Neural progenitor cell (in vitro differentiated cells): ENCODE results near the gene ELAVL4. TPM values are rescaled to one million over a fixed set of nuclear protein-coding genes. Genes with fewer than 3 reads are reported as not detected.

Source experiments
- DNase-seq: peaks from one replicate; pipeline ENCODE4 v3.0.0-alpha.2; 2016; ENCODE audit warnings: low spot score
- H2AFZ ChIP-seq: fragments of 200-600 bp; sonication (generic); replicated peaks from 2 replicates; pipeline ENCODE4 v1.6.1; 2016; ENCODE audit warnings: antibody characterized with exemption
- H3F3A ChIP-seq: fragments of 200-600 bp; sonication (generic); 2 replicates; pipeline ENCODE4 v1.6.1; 2016; ENCODE audit warnings: antibody characterized with exemption, low read depth
- H3K27ac ChIP-seq: fragments of 200-600 bp; sonication (generic); 2 replicates; pipeline ENCODE4 v1.5.1; 2016; ENCODE audit warnings: mild to moderate bottlenecking
- H3K27me3 ChIP-seq: fragments of 200-600 bp; sonication (generic); 2 replicates; pipeline ENCODE4 v1.6.1; 2016; ENCODE audit warnings: mild to moderate bottlenecking, moderate library complexity
- H3K36me3 ChIP-seq: fragments of 200-600 bp; sonication (generic); 2 replicates; pipeline ENCODE4 v1.5.1; 2016
- H3K4me1 ChIP-seq: fragments of 200-600 bp; sonication (generic); 2 replicates; pipeline ENCODE4 v1.6.1; 2016; ENCODE audit warnings: mixed run types
- H3K4me2 ChIP-seq: fragments of 200-600 bp; sonication (generic); 2 replicates; pipeline ENCODE4 v1.6.1; 2016
- H3K4me3 ChIP-seq: fragments of 200-600 bp; sonication (generic); 2 replicates; pipeline ENCODE4 v1.5.1; 2016
- H3K79me2 ChIP-seq: fragments of 200-600 bp; sonication (generic); 2 replicates; pipeline ENCODE4 v1.6.1; 2016; ENCODE audit warnings: low read depth
- H3K9ac ChIP-seq: fragments of 200-600 bp; sonication (generic); 2 replicates; pipeline ENCODE4 v1.6.1; 2016
- H3K9me3 ChIP-seq: fragments of 200-600 bp; sonication (generic); 2 replicates; pipeline ENCODE4 v1.5.1; 2016; ENCODE audit warnings: low read depth
- H4K20me1 ChIP-seq: fragments of 200-600 bp; sonication (generic); 2 replicates; pipeline ENCODE4 v1.6.1; 2016; ENCODE audit warnings: low read depth
- H3K27ac Mint-ChIP-seq: 3 replicates; pipeline ENCODE4 v1.8.0; 2021; ENCODE audit warnings: mixed read lengths
- H3K27me3 Mint-ChIP-seq: 2 replicates; pipeline ENCODE4 v1.8.0; 2022; ENCODE audit warnings: low read depth, mild to moderate bottlenecking, inconsistent platforms, moderate library complexity, mixed read lengths; ENCODE audit not compliant: insufficient read depth
- H3K36me3 Mint-ChIP-seq: 3 replicates; pipeline ENCODE4 v1.8.0; 2021; ENCODE audit warnings: mixed read lengths
- H3K4me1 Mint-ChIP-seq: 3 replicates; pipeline ENCODE4 v1.8.0; 2021; ENCODE audit warnings: mixed read lengths
- H3K4me3 Mint-ChIP-seq: 3 replicates; pipeline ENCODE4 v1.8.0; 2021; ENCODE audit warnings: mild to moderate bottlenecking, moderate library complexity, mixed read lengths
- H3K9me3 Mint-ChIP-seq: 3 replicates; pipeline ENCODE4 v1.8.0; 2020; ENCODE audit warnings: mixed read lengths
- CTCF ChIP-seq: fragments of 200-600 bp; sonication (generic); IDR thresholded peaks from 2 replicates; pipeline ENCODE4 v1.5.1; 2017; ENCODE audit warnings: antibody characterized with exemption, mild to moderate bottlenecking
- EZH2 ChIP-seq: fragments of 200-600 bp; sonication (generic); IDR thresholded peaks from 2 replicates; pipeline ENCODE4 v1.6.1; 2017; ENCODE audit warnings: antibody characterized with exemption, mild to moderate bottlenecking, moderate library complexity
- EZH2phosphoT487 ChIP-seq: fragments of 200-600 bp; sonication (generic); IDR thresholded peaks from 2 replicates; pipeline ENCODE4 v1.6.1; 2017; ENCODE audit warnings: antibody characterized with exemption
- total RNA-seq: library from RNA; depleted of rRNA; stranded (reverse); fragments of >200 nt; gene quantifications from 2 replicates; pipeline ENCODE4 v1.2.3, GENCODE V29; 2015; ENCODE audit warnings: low replicate concordance

The ELAVL4 gene
- total RNA-seq, 1 donor from 2014 or later, result not detected

GRCh38 chr1:50193002-50193401 lies 84.3 kb downstream of the ELAVL4 start:
- DNase-seq, result no peak
- Histone ChIP-seq H4K20me1 (no peaks in the 10 kb centered on the region), H3K27me3 (no peaks in the 10 kb centered on the region), H3K4me3 (no peak overlapping the region), H3K9me3 (no peaks in the 10 kb centered on the region), H3K27ac (no peak overlapping the region), H3K79me2 (no peaks in the 10 kb centered on the region), H3K4me1 (no peaks in the 10 kb centered on the region), H3K36me3 (no peaks in the 10 kb centered on the region), H3F3A (no peaks in the 10 kb centered on the region), H3K9ac (no peak overlapping the region), H2AFZ (no peak overlapping the region), H3K4me2 (no peak overlapping the region)
- Mint-ChIP-seq H3K4me3 (no peak overlapping the region), H3K4me1 (peaks cover 4% of the 10 kb centered on the region), H3K36me3 (no peaks in the 10 kb centered on the region), H3K27me3 (peaks cover 2% of the 10 kb centered on the region), H3K9me3 (no peaks in the 10 kb centered on the region), H3K27ac (no peak overlapping the region)
- TF ChIP-seq EZH2phosphoT487, result no peak
- TF ChIP-seq EZH2, result no peak
- no peak for TF ChIP-seq CTCF

- no peak overlapping the region for H2AFZ ChIP-seq
- H3K4me3 ChIP-seq, result no peak overlapping the region
- no peaks in the 10 kb centered on the region for H3K36me3 ChIP-seq
- H3K4me1 ChIP-seq, result no peaks in the 10 kb centered on the region
- no peak for DNase-seq
- H3K9me3 Mint-ChIP-seq, result no peaks in the 10 kb centered on the region
- no peak overlapping the region for H3K27ac Mint-ChIP-seq
- H3K9me3 ChIP-seq, result no peaks in the 10 kb centered on the region
- H3F3A ChIP-seq, result no peaks in the 10 kb centered on the region
- no peaks in the 10 kb centered on the region for H3K27me3 Mint-ChIP-seq
- TF ChIP-seq CTCF (no peak), EZH2phosphoT487 (no peak), EZH2 (no peak)
- no peaks in the 10 kb centered on the region for H3K36me3 Mint-ChIP-seq
- H4K20me1 ChIP-seq, result no peaks in the 10 kb centered on the region
- H3K4me1 Mint-ChIP-seq, result peaks cover 4% of the 10 kb centered on the region
- H3K9ac ChIP-seq, result no peak overlapping the region
- H3K27me3 ChIP-seq, result no peaks in the 10 kb centered on the region
- no peak overlapping the region for H3K27ac ChIP-seq
- H3K79me2 ChIP-seq, result no peaks in the 10 kb centered on the region
- no peak overlapping the region for H3K4me2 ChIP-seq
- H3K4me3 Mint-ChIP-seq, result no peak overlapping the region
These were observed 86.5 kb downstream of the ELAVL4 start for GRCh38 chr1:50195205-50195604.

- no peaks in the 10 kb centered on the region for H3K9me3 ChIP-seq
- TF ChIP-seq EZH2phosphoT487 (no peak), CTCF (no peak), EZH2 (no peak)
- no peaks in the 10 kb centered on the region for H3F3A ChIP-seq
- H3K4me1 ChIP-seq, result no peaks in the 10 kb centered on the region
- H3K27ac Mint-ChIP-seq, result no peak overlapping the region
- no peaks in the 10 kb centered on the region for H3K9me3 Mint-ChIP-seq
- peaks cover 4% of the 10 kb centered on the region for H3K4me1 Mint-ChIP-seq
- H4K20me1 ChIP-seq, result no peaks in the 10 kb centered on the region
- no peaks in the 10 kb centered on the region for H3K36me3 Mint-ChIP-seq
- no peak overlapping the region for H3K4me2 ChIP-seq
- H3K4me3 ChIP-seq, result no peak overlapping the region
- no peaks in the 10 kb centered on the region for H3K27me3 Mint-ChIP-seq
- no peak overlapping the region for H3K27ac ChIP-seq
- no peaks in the 10 kb centered on the region for H3K79me2 ChIP-seq
- H3K4me3 Mint-ChIP-seq, result no peak overlapping the region
- no peaks in the 10 kb centered on the region for H3K27me3 ChIP-seq
- H3K36me3 ChIP-seq, result no peaks in the 10 kb centered on the region
- H2AFZ ChIP-seq, result no peak overlapping the region
- no peak overlapping the region for H3K9ac ChIP-seq
- DNase-seq, result no peak
These were observed 87.4 kb downstream of the ELAVL4 start for GRCh38 chr1:50196081-50196480.

GRCh38 chr1:50197216-50197615 lies 88.5 kb downstream of the ELAVL4 start:
- peaks cover 4% of the 10 kb centered on the region for H3K4me1 Mint-ChIP-seq
- no peak overlapping the region for H3K4me3 ChIP-seq
- no peaks in the 10 kb centered on the region for H3K79me2 ChIP-seq
- no peaks in the 10 kb centered on the region for H4K20me1 ChIP-seq
- H3K9ac ChIP-seq, result no peak overlapping the region
- H2AFZ ChIP-seq, result no peak overlapping the region
- no peaks in the 10 kb centered on the region for H3F3A ChIP-seq
- H3K4me1 ChIP-seq, result no peaks in the 10 kb centered on the region
- H3K4me2 ChIP-seq, result no peak overlapping the region
- H3K27ac Mint-ChIP-seq, result no peak overlapping the region
- no peak for DNase-seq
- no peaks in the 10 kb centered on the region for H3K9me3 Mint-ChIP-seq
- no peak overlapping the region for H3K27ac ChIP-seq
- H3K4me3 Mint-ChIP-seq, result no peak overlapping the region
- H3K36me3 ChIP-seq, result no peaks in the 10 kb centered on the region
- H3K9me3 ChIP-seq, result no peaks in the 10 kb centered on the region
- TF ChIP-seq EZH2phosphoT487, result no peak
- no peak for TF ChIP-seq EZH2
- TF ChIP-seq CTCF, result no peak
- no peaks in the 10 kb centered on the region for H3K27me3 Mint-ChIP-seq
- no peaks in the 10 kb centered on the region for H3K36me3 Mint-ChIP-seq
- H3K27me3 ChIP-seq, result no peaks in the 10 kb centered on the region
